Measurements from ENCODE around the gene ADGRV1.

The ADGRV1 gene

GRCh38 chr5:91091471-91092234, 533.1 kb downstream of the ADGRV1 start:
- DNase-seq (ENCODE audit: low read depth): no peak
- no peak overlapping the region for H3K4me3 ChIP-seq (ENCODE audit: low read length)
- no peak for TF ChIP-seq CTCF (IDR thresholded peaks at IDR 0.05; ENCODE audit: insufficient read depth, low read depth, low read length, missing control alignments)

- TF ChIP-seq CTCF (IDR thresholded peaks at IDR 0.05; ENCODE audit: insufficient read depth, low read depth, low read length, missing control alignments): no peak
- no peak overlapping the region for H3K4me3 ChIP-seq (ENCODE audit: low read length)
- DNase-seq (ENCODE audit: low read depth): no peak
These were observed 534.5 kb downstream of the ADGRV1 start for GRCh38 chr5:91092859-91093783.

- TF ChIP-seq CTCF (IDR thresholded peaks at IDR 0.05; ENCODE audit: insufficient read depth, low read depth, low read length, missing control alignments): no peak
- no peak overlapping the region for H3K4me3 ChIP-seq (ENCODE audit: low read length)
- no peak for DNase-seq (ENCODE audit: low read depth)
These were observed 536.7 kb downstream of the ADGRV1 start for GRCh38 chr5:91095313-91095712.

- DNase-seq (ENCODE audit: low read depth): no peak
- no peak overlapping the region for H3K4me3 ChIP-seq (ENCODE audit: low read length)
- TF ChIP-seq CTCF (IDR thresholded peaks at IDR 0.05; ENCODE audit: insufficient read depth, low read depth, low read length, missing control alignments): no peak
These were observed 537.3 kb downstream of the ADGRV1 start for GRCh38 chr5:91095786-91096385.

GRCh38 chr5:91098541-91098940, 539.9 kb downstream of the ADGRV1 start:
- H3K4me3 ChIP-seq (ENCODE audit: low read length): no peak overlapping the region
- no peak for TF ChIP-seq CTCF (IDR thresholded peaks at IDR 0.05; ENCODE audit: insufficient read depth, low read depth, low read length, missing control alignments)
- no peak for DNase-seq (ENCODE audit: low read depth)

- TF ChIP-seq CTCF (IDR thresholded peaks at IDR 0.05; ENCODE audit: insufficient read depth, low read depth, low read length, missing control alignments): peak; percentile 84
- peak; percentile 79 for DNase-seq (ENCODE audit: low read depth)
- no peak overlapping the region for H3K4me3 ChIP-seq (ENCODE audit: low read length)
These were observed 543.2 kb downstream of the ADGRV1 start for GRCh38 chr5:91101600-91102379.

All from epithelial cell of esophagus (primary cell).